PC-9 (cell line): Measurements from ENCODE around the gene NF1. TPM values are rescaled to one million over a fixed set of nuclear protein-coding genes. Genes with fewer than 3 reads are reported as not detected.

ENCODE experiments used
- BruUV-seq: library from RNA; stranded (reverse); fragments of 400-500 nt; replicated peaks from 2 replicates; lab custom pipeline; 2021; lab: Mats Ljungman, UMichigan
- CTCF ChIA-PET: fragments of 300-600 bp; sonication (Branson Sonifier 250); formaldehyde crosslinking; loops from one replicate; lab custom pipeline; 2022; ENCODE audit warnings: antibody characterized with exemption; lab: Charles Lee
- POLR2A ChIA-PET: fragments of 300-600 bp; sonication (Branson Sonifier 250); formaldehyde crosslinking; loops from one replicate; lab custom pipeline; 2022; ENCODE audit warnings: antibody characterized with exemption; ENCODE audit not compliant: unreplicated experiment; lab: Charles Lee
- DNase-seq, 2 experiments: peaks; one replicate each; pipeline versions ENCODE4 v3.0.0 to v3.0.0-alpha.2; 2015 to 2022; ENCODE audit warnings: mixed read lengths in 1 of 2
- H2AFZ ChIP-seq: fragments of 200-600 bp; sonication (generic); 2 replicates; pipeline ENCODE4 v1.8.1; 2017; ENCODE audit warnings: antibody characterized with exemption
- H3F3A ChIP-seq: fragments of 200-600 bp; sonication (generic); 2 replicates; pipeline ENCODE4 v1.8.1; 2017; ENCODE audit warnings: antibody characterized with exemption, mild to moderate bottlenecking, low read depth; ENCODE audit not compliant: insufficient read depth
- H3K27ac ChIP-seq: fragments of 200-600 bp; sonication (generic); 2 replicates; pipeline ENCODE4 v1.6.1; 2016; ENCODE audit warnings: mixed run types
- H3K27me3 ChIP-seq: fragments of 200-600 bp; sonication (generic); 2 replicates; pipeline ENCODE4 v1.6.1; 2016; ENCODE audit warnings: low read depth, mixed run types; ENCODE audit not compliant: insufficient read depth
- H3K36me3 ChIP-seq: fragments of 200-600 bp; sonication (generic); 2 replicates; pipeline ENCODE4 v1.6.1; 2016; ENCODE audit warnings: low read depth, mixed run types
- H3K4me1 ChIP-seq: fragments of 200-600 bp; sonication (generic); replicated peaks from 2 replicates; pipeline ENCODE4 v1.6.1; 2016; ENCODE audit warnings: mixed run types; ENCODE audit not compliant: insufficient read depth
- H3K4me2 ChIP-seq: fragments of 200-600 bp; sonication (generic); 2 replicates; pipeline ENCODE4 v1.6.1; 2017; ENCODE audit warnings: mixed run types
- H3K4me3 ChIP-seq: fragments of 200-600 bp; sonication (generic); 2 replicates; pipeline ENCODE4 v1.6.1; 2016; ENCODE audit warnings: mixed run types
- H3K79me2 ChIP-seq: fragments of 200-600 bp; sonication (generic); 2 replicates; pipeline ENCODE4 v1.6.1; 2017; ENCODE audit warnings: low read depth, mixed run types
- H3K9me2 ChIP-seq: fragments of 200-600 bp; sonication (generic); 2 replicates; pipeline ENCODE4 v1.8.1; 2017; ENCODE audit warnings: mild to moderate bottlenecking; ENCODE audit not compliant: insufficient read depth
- H3K9me3 ChIP-seq: fragments of 200-600 bp; sonication (generic); 2 replicates; pipeline ENCODE4 v1.8.1; 2016; ENCODE audit warnings: low read depth; ENCODE audit not compliant: insufficient read depth
- H4K20me1 ChIP-seq: fragments of 200-600 bp; sonication (generic); 2 replicates; pipeline ENCODE4 v1.8.1; 2017; ENCODE audit not compliant: insufficient read depth
- EZH2 ChIP-seq: fragments of 200-600 bp; sonication (generic); IDR thresholded peaks from 2 replicates; pipeline ENCODE4 v1.8.0; 2017; ENCODE audit warnings: antibody characterized with exemption, low read depth
- intact Hi-C: fragments of 100-400 bp; cut with micrococcal nuclease; formaldehyde crosslinking; loops from one replicate; pipeline ENCODE4 v1.10.0; 2022; ENCODE audit not compliant: unreplicated experiment
- total RNA-seq: library from RNA; stranded (reverse); gene quantifications from 2 replicates; pipeline ENCODE4 v1.2.3, GENCODE V29; 2021
- TF ChIP-seq, protein P1 (sequence below): fragments of 200-600 bp; sonication (generic); conservative IDR thresholded peaks from 2 replicates; pipeline ENCODE4 v1.6.1; 2017; ENCODE audit warnings: mixed run types, antibody characterized with exemption, mild to moderate bottlenecking, moderate library complexity

Gene NF1
- total RNA-seq, 1 experiment from 2014 or later, result 61.0 TPM

DNA sequence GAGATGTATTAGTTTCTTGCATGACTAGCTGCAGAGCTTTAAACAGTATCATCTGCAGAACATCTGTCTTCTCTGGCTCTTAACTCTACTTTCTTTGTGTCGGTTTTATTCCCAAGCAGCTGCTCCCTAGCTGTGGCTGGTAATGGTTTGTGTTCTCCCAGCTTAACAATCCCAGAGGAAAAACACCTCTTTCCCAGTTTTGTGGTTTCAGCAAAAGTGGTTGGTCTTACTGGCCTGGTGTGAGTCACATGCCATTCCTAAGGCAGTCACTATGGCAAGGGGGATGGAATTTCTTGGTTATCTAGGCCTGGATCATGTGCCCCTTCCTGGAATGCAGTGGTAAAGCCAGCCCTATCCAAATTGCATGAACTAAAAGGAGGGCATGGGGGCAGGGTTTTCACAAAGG is 174.8 kb downstream of the NF1 start:
- intact Hi-C loops, result no loop called here

DNA sequence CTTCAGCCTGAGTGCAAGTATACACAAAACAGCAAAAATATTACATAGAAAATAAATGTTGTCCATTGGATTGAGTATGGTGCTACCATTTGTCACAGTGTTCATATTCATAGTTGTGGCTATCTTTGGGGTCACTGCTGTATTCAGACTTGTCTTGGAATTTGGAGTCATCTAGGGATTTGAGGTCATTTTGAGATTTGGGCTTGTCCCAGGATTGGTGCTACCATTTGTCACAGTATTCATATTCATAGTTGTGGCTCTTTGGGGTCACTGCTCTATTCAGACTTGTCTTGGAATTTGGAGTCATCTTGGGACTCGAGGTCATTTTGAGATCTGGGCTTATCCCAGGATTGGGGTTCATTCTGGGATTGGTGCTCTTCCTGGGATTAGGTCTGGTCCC is 177.5 kb downstream of the NF1 start:
- Histone ChIP-seq H3K4me3 (no peak overlapping the region), H3K79me2 (no peaks in the 10 kb centered on the region), H3K4me2 (no peak overlapping the region), H3F3A (peaks cover 28% of the 10 kb centered on the region), H3K36me3 (peaks cover 9% of the 10 kb centered on the region; the same call in 1 of the 2 replicates), H3K9me3 (no peaks in the 10 kb centered on the region), H4K20me1 (no peaks in the 10 kb centered on the region), H3K4me1 (peaks cover 33% of the 10 kb centered on the region), H3K9me2 (no peaks in the 10 kb centered on the region), H2AFZ (no peak overlapping the region), H3K27ac (no peak overlapping the region), H3K27me3 (no peaks in the 10 kb centered on the region)
- TF ChIP-seq EZH2, result no peak
- TF ChIP-seq, protein P1, sequence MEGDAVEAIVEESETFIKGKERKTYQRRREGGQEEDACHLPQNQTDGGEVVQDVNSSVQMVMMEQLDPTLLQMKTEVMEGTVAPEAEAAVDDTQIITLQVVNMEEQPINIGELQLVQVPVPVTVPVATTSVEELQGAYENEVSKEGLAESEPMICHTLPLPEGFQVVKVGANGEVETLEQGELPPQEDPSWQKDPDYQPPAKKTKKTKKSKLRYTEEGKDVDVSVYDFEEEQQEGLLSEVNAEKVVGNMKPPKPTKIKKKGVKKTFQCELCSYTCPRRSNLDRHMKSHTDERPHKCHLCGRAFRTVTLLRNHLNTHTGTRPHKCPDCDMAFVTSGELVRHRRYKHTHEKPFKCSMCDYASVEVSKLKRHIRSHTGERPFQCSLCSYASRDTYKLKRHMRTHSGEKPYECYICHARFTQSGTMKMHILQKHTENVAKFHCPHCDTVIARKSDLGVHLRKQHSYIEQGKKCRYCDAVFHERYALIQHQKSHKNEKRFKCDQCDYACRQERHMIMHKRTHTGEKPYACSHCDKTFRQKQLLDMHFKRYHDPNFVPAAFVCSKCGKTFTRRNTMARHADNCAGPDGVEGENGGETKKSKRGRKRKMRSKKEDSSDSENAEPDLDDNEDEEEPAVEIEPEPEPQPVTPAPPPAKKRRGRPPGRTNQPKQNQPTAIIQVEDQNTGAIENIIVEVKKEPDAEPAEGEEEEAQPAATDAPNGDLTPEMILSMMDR, result no peak
- ChIA-PET CTCF (no interaction called here), POLR2A (no interaction called here)
- intact Hi-C loops, result no loop called here
- no TSS peak for BruUV-seq
- DNase-seq, result no peak

More for the DNA sequence above, 174.8 kb downstream of the NF1 start:
- H4K20me1 ChIP-seq, result no peaks in the 10 kb centered on the region
- DNase-seq, result peak; percentile 70 to 85
- no peaks in the 10 kb centered on the region for H3K9me3 ChIP-seq
- peak overlapping the region; percentile 44 for H3K4me2 ChIP-seq
- BruUV-seq, result no TSS peak
- H3K27ac ChIP-seq, result peak overlapping the region; percentile 67
- H3K79me2 ChIP-seq, result no peaks in the 10 kb centered on the region
- peaks cover 21% of the 10 kb centered on the region; the same call in 1 of the 2 replicates for H3K36me3 ChIP-seq
- H3K9me2 ChIP-seq, result no peaks in the 10 kb centered on the region
- ChIA-PET POLR2A (interaction anchor here (0.6 to 0.7 kb wide), 3 partner anchors 48 to 917 kb away, joined by 3 to 4 read pairs (median 3); no protein-coding TSS in a partner anchor), CTCF (interaction anchor here (0.6 kb wide), 1 partner anchor 254 kb away, joined by 3 read pairs; no protein-coding TSS in a partner anchor)
- H3K27me3 ChIP-seq, result no peaks in the 10 kb centered on the region
- H2AFZ ChIP-seq, result no peak overlapping the region
- no peak for TF ChIP-seq EZH2
- TF ChIP-seq, protein P1, result no peak
- H3K4me3 ChIP-seq, result no peak overlapping the region; the same call in 1 of the 2 replicates
- peaks cover 33% of the 10 kb centered on the region for H3K4me1 ChIP-seq
- H3F3A ChIP-seq, result peaks cover 28% of the 10 kb centered on the region

DNA sequence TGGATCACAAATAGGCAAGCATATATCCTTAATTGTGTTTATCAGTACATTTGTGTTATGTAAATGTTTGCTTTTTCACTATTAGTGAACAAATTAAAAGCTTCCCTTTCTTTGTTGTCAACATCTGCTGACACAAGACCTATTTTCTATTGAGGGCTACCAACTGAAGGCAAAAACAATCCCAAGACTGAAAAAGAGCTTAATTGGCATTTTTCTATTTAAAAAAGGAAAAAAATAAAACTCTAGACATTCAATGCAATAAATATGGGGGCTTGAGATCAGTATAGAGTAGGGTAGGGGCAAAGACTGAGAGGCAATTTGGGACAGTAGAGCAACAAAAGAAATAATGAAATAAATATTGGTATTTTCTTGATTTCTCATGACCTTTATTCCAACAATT is 178.0 kb downstream of the NF1 start:
- H3K4me2 ChIP-seq, result no peak overlapping the region
- peaks cover 27% of the 10 kb centered on the region for H3K4me1 ChIP-seq
- intact Hi-C loops, result no loop called here
- no peaks in the 10 kb centered on the region for H3K9me3 ChIP-seq
- no peak overlapping the region for H3K4me3 ChIP-seq
- no peaks in the 10 kb centered on the region for H3K79me2 ChIP-seq
- peaks cover 7% of the 10 kb centered on the region; the same call in 1 of the 2 replicates for H3K36me3 ChIP-seq
- no peaks in the 10 kb centered on the region for H3K9me2 ChIP-seq
- BruUV-seq, result no TSS peak
- no peak overlapping the region for H2AFZ ChIP-seq
- DNase-seq, result no peak
- peaks cover 26% of the 10 kb centered on the region for H3F3A ChIP-seq
- ChIA-PET CTCF (no interaction called here), POLR2A (no interaction called here)
- no peaks in the 10 kb centered on the region for H4K20me1 ChIP-seq
- H3K27ac ChIP-seq, result no peak overlapping the region
- no peaks in the 10 kb centered on the region for H3K27me3 ChIP-seq
- TF ChIP-seq, protein P1, result no peak
- no peak for TF ChIP-seq EZH2
